WTC11 (cell line): Measurements from ENCODE around the gene ADCY1.

Source experiments
- CREB1 ChIP-seq: sonication (generic); formaldehyde crosslinking; IDR thresholded peaks from 2 replicates; pipeline ENCODE4 v1.8.0; 2023; ENCODE audit warnings: mild to moderate bottlenecking, missing genetic modification reagents
- ESRRA ChIP-seq: sonication (generic); formaldehyde crosslinking; IDR thresholded peaks from 2 replicates; pipeline ENCODE4 v1.8.1; 2022; ENCODE audit warnings: mild to moderate bottlenecking, missing genetic modification reagents, borderline replicate concordance
- KAT7 ChIP-seq: sonication (generic); formaldehyde crosslinking; IDR thresholded peaks from 2 replicates; pipeline ENCODE4 v1.8.1; 2023; ENCODE audit warnings: missing genetic modification reagents, mild to moderate bottlenecking, borderline replicate concordance
- NFE2L1 ChIP-seq: sonication (generic); formaldehyde crosslinking; IDR thresholded peaks from 2 replicates; pipeline ENCODE4 v1.8.1; 2023; ENCODE audit warnings: missing genetic modification reagents
- SMAD3 ChIP-seq: sonication (generic); formaldehyde crosslinking; IDR thresholded peaks from 2 replicates; pipeline ENCODE4 v1.8.0; 2022; ENCODE audit warnings: missing genetic modification reagents, mild to moderate bottlenecking, borderline replicate concordance
- TCF7 ChIP-seq: sonication (generic); formaldehyde crosslinking; IDR thresholded peaks from 2 replicates; pipeline ENCODE4 v1.8.0; 2022; ENCODE audit warnings: mild to moderate bottlenecking, low read depth, missing genetic modification reagents, moderate library complexity
- ZNF416 ChIP-seq: fragments of 250-450 bp; sonication (Bioruptor Pico); IDR thresholded peaks from 2 replicates; pipeline ENCODE4 v1.9.0; 2021; ENCODE audit warnings: mild to moderate bottlenecking, inconsistent platforms
- TF ChIP-seq, protein P1 (sequence below): fragments of 200-600 bp; IDR thresholded peaks from 2 replicates; pipeline ENCODE4 v1.8.0; 2022; ENCODE audit warnings: antibody characterized with exemption
- TF ChIP-seq, protein P2 (sequence below): sonication (generic); formaldehyde crosslinking; IDR thresholded peaks from 2 replicates; pipeline ENCODE4 v1.8.1; 2023; ENCODE audit warnings: mild to moderate bottlenecking, missing genetic modification reagents
- TF ChIP-seq, protein P3 (sequence below): sonication (generic); formaldehyde crosslinking; IDR thresholded peaks from 2 replicates; pipeline ENCODE4 v1.8.1; 2022; ENCODE audit warnings: low read depth, mild to moderate bottlenecking, moderate library complexity, missing genetic modification reagents, borderline replicate concordance
- TF ChIP-seq, protein P4 (sequence below): sonication (generic); formaldehyde crosslinking; IDR thresholded peaks from 2 replicates; pipeline ENCODE4 v1.8.0; 2022; ENCODE audit warnings: mild to moderate bottlenecking, missing genetic modification reagents

DNA sequence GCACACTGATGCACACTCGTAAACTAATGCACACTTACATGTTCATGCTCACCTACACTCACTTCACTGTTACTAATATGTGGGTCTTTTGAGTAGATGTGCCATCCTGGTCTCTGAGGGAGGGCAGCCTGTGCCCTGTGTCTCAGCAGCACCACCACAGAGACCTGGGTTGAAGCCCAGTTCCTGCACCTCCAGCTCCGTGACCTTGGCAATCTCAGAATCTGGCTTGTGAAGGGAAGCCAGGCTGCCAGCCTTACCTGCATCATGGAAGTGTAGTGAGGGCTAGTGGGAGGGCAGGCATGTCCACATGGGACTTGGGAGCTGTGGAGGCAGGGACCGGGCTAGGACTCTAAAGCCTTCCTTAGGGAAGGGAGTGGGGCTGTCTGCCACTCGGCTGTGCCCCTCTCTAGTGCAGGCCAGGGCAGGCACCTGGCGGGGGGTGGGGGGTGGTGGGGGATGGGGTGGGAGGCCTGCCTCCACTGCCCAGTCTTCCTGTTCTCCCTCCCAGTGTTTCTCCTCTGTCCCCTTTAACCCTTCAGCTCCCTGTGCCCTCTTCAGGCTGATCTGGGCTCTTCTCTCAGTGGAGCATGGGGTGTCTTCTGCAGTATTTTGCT lies 8.1 kb downstream of the ADCY1 start:
- TF ChIP-seq, protein P1, sequence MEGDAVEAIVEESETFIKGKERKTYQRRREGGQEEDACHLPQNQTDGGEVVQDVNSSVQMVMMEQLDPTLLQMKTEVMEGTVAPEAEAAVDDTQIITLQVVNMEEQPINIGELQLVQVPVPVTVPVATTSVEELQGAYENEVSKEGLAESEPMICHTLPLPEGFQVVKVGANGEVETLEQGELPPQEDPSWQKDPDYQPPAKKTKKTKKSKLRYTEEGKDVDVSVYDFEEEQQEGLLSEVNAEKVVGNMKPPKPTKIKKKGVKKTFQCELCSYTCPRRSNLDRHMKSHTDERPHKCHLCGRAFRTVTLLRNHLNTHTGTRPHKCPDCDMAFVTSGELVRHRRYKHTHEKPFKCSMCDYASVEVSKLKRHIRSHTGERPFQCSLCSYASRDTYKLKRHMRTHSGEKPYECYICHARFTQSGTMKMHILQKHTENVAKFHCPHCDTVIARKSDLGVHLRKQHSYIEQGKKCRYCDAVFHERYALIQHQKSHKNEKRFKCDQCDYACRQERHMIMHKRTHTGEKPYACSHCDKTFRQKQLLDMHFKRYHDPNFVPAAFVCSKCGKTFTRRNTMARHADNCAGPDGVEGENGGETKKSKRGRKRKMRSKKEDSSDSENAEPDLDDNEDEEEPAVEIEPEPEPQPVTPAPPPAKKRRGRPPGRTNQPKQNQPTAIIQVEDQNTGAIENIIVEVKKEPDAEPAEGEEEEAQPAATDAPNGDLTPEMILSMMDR = no peak
- TF ChIP-seq TCF7 (CRISPR knock-in tag) = no peak
- no peak for TF ChIP-seq CREB1 (CRISPR knock-in tag)
- TF ChIP-seq SMAD3 (CRISPR knock-in tag) = no peak
- no peak for TF ChIP-seq KAT7 (CRISPR knock-in tag)
- TF ChIP-seq, protein P2, sequence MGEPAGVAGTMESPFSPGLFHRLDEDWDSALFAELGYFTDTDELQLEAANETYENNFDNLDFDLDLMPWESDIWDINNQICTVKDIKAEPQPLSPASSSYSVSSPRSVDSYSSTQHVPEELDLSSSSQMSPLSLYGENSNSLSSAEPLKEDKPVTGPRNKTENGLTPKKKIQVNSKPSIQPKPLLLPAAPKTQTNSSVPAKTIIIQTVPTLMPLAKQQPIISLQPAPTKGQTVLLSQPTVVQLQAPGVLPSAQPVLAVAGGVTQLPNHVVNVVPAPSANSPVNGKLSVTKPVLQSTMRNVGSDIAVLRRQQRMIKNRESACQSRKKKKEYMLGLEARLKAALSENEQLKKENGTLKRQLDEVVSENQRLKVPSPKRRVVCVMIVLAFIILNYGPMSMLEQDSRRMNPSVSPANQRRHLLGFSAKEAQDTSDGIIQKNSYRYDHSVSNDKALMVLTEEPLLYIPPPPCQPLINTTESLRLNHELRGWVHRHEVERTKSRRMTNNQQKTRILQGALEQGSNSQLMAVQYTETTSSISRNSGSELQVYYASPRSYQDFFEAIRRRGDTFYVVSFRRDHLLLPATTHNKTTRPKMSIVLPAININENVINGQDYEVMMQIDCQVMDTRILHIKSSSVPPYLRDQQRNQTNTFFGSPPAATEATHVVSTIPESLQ (CRISPR knock-in tag) = no peak
- TF ChIP-seq ZNF416 (CRISPR knock-in tag) = no peak
- TF ChIP-seq ESRRA = no peak
- TF ChIP-seq, protein P3, sequence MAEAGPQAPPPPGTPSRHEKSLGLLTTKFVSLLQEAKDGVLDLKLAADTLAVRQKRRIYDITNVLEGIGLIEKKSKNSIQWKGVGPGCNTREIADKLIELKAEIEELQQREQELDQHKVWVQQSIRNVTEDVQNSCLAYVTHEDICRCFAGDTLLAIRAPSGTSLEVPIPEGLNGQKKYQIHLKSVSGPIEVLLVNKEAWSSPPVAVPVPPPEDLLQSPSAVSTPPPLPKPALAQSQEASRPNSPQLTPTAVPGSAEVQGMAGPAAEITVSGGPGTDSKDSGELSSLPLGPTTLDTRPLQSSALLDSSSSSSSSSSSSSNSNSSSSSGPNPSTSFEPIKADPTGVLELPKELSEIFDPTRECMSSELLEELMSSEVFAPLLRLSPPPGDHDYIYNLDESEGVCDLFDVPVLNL = no peak
- TF ChIP-seq, protein P4, sequence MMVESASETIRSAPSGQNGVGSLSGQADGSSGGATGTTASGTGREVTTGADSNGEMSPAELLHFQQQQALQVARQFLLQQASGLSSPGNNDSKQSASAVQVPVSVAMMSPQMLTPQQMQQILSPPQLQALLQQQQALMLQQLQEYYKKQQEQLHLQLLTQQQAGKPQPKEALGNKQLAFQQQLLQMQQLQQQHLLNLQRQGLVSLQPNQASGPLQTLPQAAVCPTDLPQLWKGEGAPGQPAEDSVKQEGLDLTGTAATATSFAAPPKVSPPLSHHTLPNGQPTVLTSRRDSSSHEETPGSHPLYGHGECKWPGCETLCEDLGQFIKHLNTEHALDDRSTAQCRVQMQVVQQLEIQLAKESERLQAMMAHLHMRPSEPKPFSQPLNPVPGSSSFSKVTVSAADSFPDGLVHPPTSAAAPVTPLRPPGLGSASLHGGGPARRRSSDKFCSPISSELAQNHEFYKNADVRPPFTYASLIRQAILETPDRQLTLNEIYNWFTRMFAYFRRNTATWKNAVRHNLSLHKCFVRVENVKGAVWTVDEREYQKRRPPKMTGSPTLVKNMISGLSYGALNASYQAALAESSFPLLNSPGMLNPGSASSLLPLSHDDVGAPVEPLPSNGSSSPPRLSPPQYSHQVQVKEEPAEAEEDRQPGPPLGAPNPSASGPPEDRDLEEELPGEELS (CRISPR knock-in tag) = no peak
- no peak for TF ChIP-seq NFE2L1 (CRISPR knock-in tag)
